Effector memory CD4-positive, alpha-beta T cell (primary cell): ENCODE measurements around the gene ARHGAP18.
A peak's percentile ranks its signal among the peaks of the same experiment; 100 is the strongest.
"Not testable (repeated sequence)": the region's sequence is repeated elsewhere in the genome, so short reads cannot be mapped to it uniquely, and the experiment has no call there.

ENCODE experiments used
- DNase-seq, 3 donors: peaks; one replicate each; pipeline ENCODE4 v3.0.0-alpha.2; 2020
- H3K27ac ChIP-seq: 2 replicates; pipeline ENCODE4 v1.7.0; 2013; ENCODE audit warnings: mild to moderate bottlenecking, low read length, moderate library complexity; ENCODE audit not compliant: insufficient read depth, poor library complexity, severe bottlenecking
- H3K27me3 ChIP-seq: replicated peaks from 2 replicates; pipeline ENCODE4 v1.7.0; 2013; ENCODE audit warnings: mild to moderate bottlenecking, low read length; ENCODE audit not compliant: insufficient read depth, control insufficient read depth, poor library complexity, severe bottlenecking
- H3K36me3 ChIP-seq: 2 replicates; pipeline ENCODE4 v1.7.0; 2013; ENCODE audit warnings: mild to moderate bottlenecking, low read length, moderate library complexity; ENCODE audit not compliant: control insufficient read depth, insufficient read depth
- H3K4me1 ChIP-seq: 2 replicates; pipeline ENCODE4 v1.7.0; 2013; ENCODE audit warnings: low read length, mild to moderate bottlenecking; ENCODE audit not compliant: control insufficient read depth, insufficient read depth, poor library complexity, severe bottlenecking
- H3K4me3 ChIP-seq: 2 replicates; pipeline ENCODE4 v1.7.0; 2013; ENCODE audit warnings: low read length, low read depth, mild to moderate bottlenecking; ENCODE audit not compliant: insufficient read depth, poor library complexity, severe bottlenecking
- H3K9me3 ChIP-seq: 2 replicates; pipeline ENCODE4 v1.7.0; 2013; ENCODE audit warnings: mild to moderate bottlenecking, low read length, moderate library complexity; ENCODE audit not compliant: control insufficient read depth

Gene ARHGAP18

DNA sequence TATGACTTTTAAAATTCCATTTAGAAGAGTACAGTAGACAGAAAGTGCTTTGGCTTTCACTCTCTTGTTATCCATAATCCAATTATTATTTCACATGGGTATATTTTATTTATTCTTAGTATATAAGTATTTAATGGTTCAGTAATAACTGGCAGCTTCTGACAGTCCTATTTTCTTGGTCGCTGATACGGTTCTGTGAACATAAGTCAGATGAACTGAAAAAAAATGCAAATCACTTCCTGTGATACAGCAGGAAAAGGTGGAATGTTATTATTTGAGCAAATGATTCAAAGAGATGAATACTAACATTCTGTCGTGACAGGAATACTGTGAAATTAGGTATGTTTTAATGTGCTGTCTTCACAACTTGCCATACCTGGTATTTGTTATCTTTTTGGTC is 132.3 kb downstream of the ARHGAP18 start:
- Histone ChIP-seq H3K27me3 (no peaks in the 10 kb centered on the region), H3K27ac (no peak overlapping the region), H3K4me3 (no peak overlapping the region), H3K36me3 (no peaks in the 10 kb centered on the region), H3K9me3 (no peaks in the 10 kb centered on the region), H3K4me1 (no peaks in the 10 kb centered on the region)
- no peak for DNase-seq

DNA sequence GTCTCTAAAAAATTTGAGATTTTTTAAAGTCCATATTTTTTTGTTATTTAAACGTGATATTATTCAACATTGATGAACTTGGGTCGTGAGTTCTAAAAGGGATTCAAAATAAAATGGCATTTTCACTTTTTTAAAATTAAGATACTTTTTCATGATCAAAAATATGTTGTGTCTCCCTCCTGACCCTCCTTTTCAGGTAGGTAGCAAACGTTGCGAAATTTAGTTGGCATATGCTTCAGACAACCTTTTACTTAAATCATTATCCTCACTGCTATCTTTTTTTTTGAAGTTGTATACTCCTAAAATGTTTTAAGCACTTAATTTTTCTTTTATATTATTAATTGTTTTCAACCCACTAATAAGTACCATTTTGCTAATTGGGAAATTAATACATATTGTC is 133.5 kb downstream of the ARHGAP18 start:
- H3K27me3 ChIP-seq = no peaks in the 10 kb centered on the region
- no peak overlapping the region for H3K27ac ChIP-seq
- DNase-seq = no peak
- H3K4me1 ChIP-seq = no peaks in the 10 kb centered on the region
- H3K36me3 ChIP-seq = no peaks in the 10 kb centered on the region
- no peaks in the 10 kb centered on the region for H3K9me3 ChIP-seq
- no peak overlapping the region for H3K4me3 ChIP-seq

DNA sequence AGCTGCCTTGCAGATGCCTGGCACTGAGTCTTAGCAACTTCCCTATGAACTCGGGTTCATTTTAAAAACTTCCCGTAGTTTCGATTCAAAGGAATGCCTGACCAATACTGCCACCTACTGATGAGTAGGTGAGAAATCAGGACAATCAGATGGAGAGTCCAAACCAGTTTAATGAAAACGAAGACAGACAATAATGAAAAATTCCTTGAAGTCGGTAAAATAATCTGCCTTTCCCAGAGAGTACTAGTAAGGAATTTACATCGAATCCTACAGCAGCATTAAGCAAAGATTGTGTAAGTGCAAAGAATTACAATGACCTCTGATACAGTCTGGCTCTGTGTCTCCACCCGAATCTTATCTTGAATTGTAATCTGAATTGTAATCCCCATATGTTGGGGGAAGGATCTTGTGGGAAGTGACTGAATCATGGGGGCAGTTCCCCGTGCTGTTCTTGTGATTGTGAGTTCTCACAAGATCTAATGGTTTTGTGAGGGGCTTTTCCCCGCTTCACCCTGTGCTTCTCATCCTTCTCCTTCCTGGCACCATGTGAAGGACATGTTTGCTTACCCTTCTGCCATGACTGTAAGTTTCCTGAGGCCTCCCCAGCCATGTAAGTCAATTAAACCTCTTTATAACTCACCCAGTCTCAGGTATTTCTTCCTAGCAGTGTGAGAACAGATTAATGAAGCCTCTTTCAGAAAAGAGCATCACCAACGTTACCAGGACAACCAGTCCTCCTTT is 134.4 kb downstream of the ARHGAP18 start:
- Histone ChIP-seq H3K4me1 (no peaks in the 10 kb centered on the region), H3K4me3 (peak overlapping the region; percentile 30), H3K36me3 (no peaks in the 10 kb centered on the region), H3K27ac (no peak overlapping the region), H3K27me3 (no peaks in the 10 kb centered on the region), H3K9me3 (no peaks in the 10 kb centered on the region)
- no peak for DNase-seq

DNA sequence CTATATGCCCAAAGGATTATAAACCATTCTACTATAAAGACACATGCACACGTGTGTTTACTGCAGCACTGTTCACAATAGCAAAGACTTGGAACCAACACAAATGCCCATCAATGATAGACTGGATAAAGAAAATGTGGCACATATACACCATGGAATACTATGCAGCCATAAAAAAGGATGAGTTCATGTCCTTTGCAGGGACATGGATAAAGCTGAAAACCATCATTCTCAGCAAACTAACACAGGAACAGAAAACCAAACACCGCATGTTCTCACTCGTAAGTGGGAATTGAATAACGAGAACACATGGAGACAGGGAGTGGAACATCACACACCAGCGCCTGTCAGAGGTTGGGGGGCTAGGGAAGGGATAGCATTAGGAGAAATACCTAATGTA is 135.4 kb downstream of the ARHGAP18 start:
- not testable (repeated sequence) for H3K9me3 ChIP-seq, H3K4me1 ChIP-seq, H3K27me3 ChIP-seq, H3K27ac ChIP-seq, DNase-seq, H3K36me3 ChIP-seq, H3K4me3 ChIP-seq

DNA sequence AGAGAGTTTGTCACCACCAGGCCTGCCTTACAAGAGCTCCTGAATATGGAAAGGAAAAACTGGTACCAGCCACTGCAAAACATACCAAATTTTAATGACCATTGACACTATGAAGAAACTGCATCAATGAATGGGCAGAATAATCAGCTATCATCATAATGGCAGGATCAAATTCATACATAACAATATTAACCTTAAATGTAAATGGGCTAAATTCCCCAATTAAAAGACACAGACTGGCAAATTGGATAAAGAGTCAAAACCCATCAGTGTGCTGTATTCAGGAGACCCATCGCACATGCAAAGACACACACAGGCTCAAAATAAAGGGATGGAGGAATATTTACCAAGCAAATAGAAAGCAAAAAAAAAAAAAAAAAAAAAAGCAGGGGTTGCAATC is 139.0 kb downstream of the ARHGAP18 start:
- not testable (repeated sequence) for DNase-seq

DNA sequence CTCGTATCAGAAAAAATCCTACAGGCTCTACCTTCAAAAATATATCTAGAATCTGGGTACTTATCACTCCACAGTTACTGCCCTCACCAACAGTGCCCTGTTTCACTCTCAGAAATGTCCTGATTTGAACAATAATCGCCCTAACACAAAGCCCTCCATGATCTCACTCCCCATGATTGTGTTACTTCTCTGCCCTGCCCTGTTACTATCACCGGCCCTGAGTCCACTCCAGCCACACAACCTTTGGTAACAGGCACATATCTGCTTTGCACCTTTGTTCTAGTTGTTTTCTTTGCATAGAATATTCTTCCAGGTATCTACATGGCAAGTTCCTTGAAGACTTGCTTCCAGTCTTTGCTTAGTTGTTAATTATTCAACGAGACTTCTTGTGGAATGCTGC is 142.0 kb downstream of the ARHGAP18 start:
- Histone ChIP-seq H3K27ac (no peak overlapping the region), H3K4me3 (no peak overlapping the region), H3K27me3 (no peaks in the 10 kb centered on the region), H3K36me3 (no peaks in the 10 kb centered on the region), H3K4me1 (no peaks in the 10 kb centered on the region), H3K9me3 (no peaks in the 10 kb centered on the region)
- no peak for DNase-seq

More for the DNA sequence above, 139.0 kb downstream of the ARHGAP18 start:
- H3K4me1 ChIP-seq, H3K4me3 ChIP-seq, H3K27me3 ChIP-seq, H3K9me3 ChIP-seq, H3K27ac ChIP-seq, H3K36me3 ChIP-seq: not testable (repeated sequence)

DNA sequence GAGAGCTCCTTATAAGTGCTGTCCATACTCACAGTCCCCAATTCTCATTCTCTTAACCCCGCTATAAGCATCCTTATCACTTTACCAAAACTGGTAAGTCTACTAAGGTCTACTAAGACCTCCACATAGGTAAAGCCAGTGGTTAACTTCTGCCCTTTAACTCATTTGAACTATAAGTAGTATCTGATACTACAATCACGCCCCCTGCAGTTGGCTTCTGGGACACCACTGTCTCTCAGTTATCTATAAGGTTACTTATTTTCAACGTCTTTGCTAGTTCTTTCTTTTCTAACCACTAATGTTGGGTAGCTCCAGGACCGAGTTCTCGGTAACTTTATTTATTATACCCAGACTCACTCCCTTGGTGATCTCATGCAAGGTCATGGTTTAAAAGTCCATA is 142.6 kb downstream of the ARHGAP18 start:
- no peak for DNase-seq
- Histone ChIP-seq H3K27ac (no peak overlapping the region), H3K27me3 (no peaks in the 10 kb centered on the region), H3K4me1 (no peaks in the 10 kb centered on the region), H3K36me3 (no peaks in the 10 kb centered on the region), H3K4me3 (no peak overlapping the region), H3K9me3 (no peaks in the 10 kb centered on the region)

DNA sequence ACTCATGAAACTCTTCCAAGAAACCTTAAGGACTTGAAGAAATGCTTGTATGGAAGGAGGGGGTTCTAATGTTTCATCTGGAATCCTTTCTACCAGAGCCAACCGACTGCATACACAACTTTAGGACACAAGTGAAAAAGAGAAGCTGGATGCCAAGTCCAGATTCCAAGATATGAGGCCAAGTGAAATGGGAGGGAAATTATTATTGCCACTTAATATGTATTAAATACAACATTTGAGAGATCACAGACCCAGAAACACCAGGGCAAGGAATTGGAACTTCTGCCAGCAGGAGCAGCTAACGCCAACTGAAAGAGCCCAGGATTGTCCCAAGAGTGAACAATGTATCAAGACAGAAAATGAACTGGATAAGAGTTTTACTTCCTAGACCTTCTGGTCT is 144.2 kb downstream of the ARHGAP18 start:
- Histone ChIP-seq H3K36me3 (no peaks in the 10 kb centered on the region), H3K4me1 (no peaks in the 10 kb centered on the region), H3K27ac (no peak overlapping the region), H3K9me3 (no peaks in the 10 kb centered on the region), H3K27me3 (no peaks in the 10 kb centered on the region), H3K4me3 (no peak overlapping the region)
- DNase-seq = no peak

DNA sequence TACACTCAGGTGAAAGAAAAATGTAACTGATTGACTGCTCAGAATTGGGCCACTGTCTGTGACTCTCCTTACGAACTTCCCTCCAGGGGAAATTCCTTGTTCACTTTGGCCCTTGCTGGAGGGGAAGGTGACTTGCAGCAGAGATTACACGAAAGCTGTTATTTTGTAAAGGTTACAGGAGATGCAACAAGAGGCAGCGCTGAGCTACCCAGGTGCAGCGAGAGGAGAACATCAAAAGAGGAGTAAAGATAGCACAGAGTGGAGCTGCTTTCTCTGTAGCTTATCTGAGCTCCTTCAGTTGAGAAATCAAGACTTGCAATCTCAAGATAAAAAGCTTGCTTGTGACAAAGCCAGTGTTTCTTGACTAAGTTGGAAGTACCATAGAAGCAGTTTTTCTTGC is 144.6 kb downstream of the ARHGAP18 start:
- H3K9me3 ChIP-seq = no peaks in the 10 kb centered on the region
- no peaks in the 10 kb centered on the region for H3K4me1 ChIP-seq
- H3K27ac ChIP-seq = no peak overlapping the region
- H3K4me3 ChIP-seq = no peak overlapping the region
- no peaks in the 10 kb centered on the region for H3K36me3 ChIP-seq
- DNase-seq = no peak
- no peaks in the 10 kb centered on the region for H3K27me3 ChIP-seq

DNA sequence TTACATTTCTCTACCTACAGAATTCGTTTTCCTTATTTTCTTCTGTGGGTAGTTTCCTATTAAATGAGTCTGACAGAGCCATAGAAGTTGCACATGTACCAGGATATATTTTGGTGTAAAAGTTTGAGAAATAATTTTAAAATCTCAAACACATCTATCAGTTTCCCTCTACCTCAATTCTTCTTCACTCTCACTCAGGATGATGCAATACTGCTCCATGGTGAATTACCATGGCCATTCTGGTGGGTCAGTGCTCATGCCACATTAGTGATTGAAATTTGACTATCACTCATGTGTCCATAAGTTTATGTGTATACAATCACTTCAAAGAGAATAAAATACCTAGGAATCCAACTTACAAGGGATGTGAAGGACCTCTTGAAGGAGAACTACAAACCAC is 151.7 kb downstream of the ARHGAP18 start:
- Histone ChIP-seq H3K27me3 (no peaks in the 10 kb centered on the region), H3K4me1 (no peaks in the 10 kb centered on the region), H3K36me3 (no peaks in the 10 kb centered on the region), H3K4me3 (no peak overlapping the region), H3K9me3 (no peaks in the 10 kb centered on the region), H3K27ac (no peak overlapping the region)
- DNase-seq = no peak
